Measurements from ENCODE around the gene LPO. TPM values are rescaled to one million over a fixed set of nuclear protein-coding genes. Genes with fewer than 3 reads are reported as not detected.

The LPO gene
- total and polyA plus RNA-seq, 10 of the 15 experiments (the other 5 are each of a cell fraction or from before 2014, with no cell fraction given) = 0.03 to 0.11 (median 0.06) TPM; not detected in 7

DNA sequence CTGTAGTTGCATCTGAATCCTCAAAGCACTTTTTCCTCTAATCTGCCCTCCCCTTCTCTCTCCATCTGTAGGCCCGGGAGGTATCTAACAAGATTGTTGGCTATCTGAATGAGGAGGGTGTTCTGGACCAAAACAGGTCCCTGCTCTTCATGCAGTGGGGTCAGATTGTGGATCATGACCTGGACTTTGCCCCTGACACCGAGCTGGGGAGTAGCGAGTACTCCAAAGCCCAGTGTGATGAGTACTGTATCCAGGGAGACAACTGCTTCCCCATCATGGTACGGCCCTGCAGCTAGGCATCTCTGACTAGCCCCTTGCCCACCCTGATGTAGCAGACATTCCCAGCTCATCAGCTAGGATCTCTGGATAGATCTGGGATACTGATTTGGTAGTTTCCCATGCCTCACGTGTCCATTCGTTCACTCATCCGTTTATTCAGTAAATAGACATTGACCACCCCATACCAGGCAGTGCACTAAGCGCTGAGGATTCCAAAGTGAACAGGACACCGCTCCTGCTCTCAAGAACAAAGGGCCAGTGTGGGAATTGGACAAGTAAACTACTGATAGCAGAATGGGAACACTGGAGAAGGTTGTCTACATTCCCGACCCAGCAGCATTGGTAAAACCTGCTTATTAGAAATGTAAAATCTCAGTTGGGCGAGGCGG is 12.1 kb downstream of the LPO start:
- TF ChIP-seq FOXM1 (IDR thresholded peaks at IDR 0.05; ENCODE audit: low read depth, low read length) = no peak
- H3K27me3 ChIP-seq (replicated peaks in 1 of 2; ENCODE audit: control insufficient read depth in 2 of 2, insufficient read depth in 2 of 2, low read length in 1 of 2) = no peaks in the 10 kb centered on the region; a peak in 2 of 4 replicates
- H3K27ac ChIP-seq (ENCODE audit: control insufficient read depth, insufficient read depth) = no peak overlapping the region
- FAIRE-seq (no peak), ATAC-seq (no peak), DNase-seq (ENCODE audit: low read depth, low spot score) (no peak)
- in situ Hi-C loops (cut with MboI) = no loop called here
- H3K9me3 ChIP-seq (replicated peaks; ENCODE audit: control insufficient read depth, insufficient read depth, low read length) = no peaks in the 10 kb centered on the region
- intact Hi-C loops (cut with micrococcal nuclease; ENCODE audit: unreplicated experiment) = no loop called here
- H4K20me1 ChIP-seq (ENCODE audit: control insufficient read depth, insufficient read depth) = no peaks in the 10 kb centered on the region
- ChIA-PET CTCF (interaction anchor here (0.6 to 6.2 kb wide), 41 partner anchors 8 to 619 kb away, joined by 3 to 78 read pairs (median 4); partner anchors contain the start of genes LPO, MKS1, MPO and RNF43), SMC1A (ENCODE audit: uncharacterized antibody, unreplicated experiment) (interaction anchor here (0.5 to 4.0 kb wide), 8 partner anchors 14 to 198 kb away, joined by 3 to 23 read pairs (median 4); partner anchors contain the start of gene RNF43), POLR2A (interaction anchor here (0.6 to 1.3 kb wide), 3 partner anchors 12 to 18 kb away, joined by 3 to 6 read pairs (median 4); partner anchors contain the start of gene LPO), RAD21 (ENCODE audit: unreplicated experiment) (interaction anchor here (0.8 to 2.0 kb wide), 11 partner anchors 14 to 216 kb away, joined by 3 to 23 read pairs (median 5); partner anchors contain the start of gene RNF43)
- no peaks in the 10 kb centered on the region for H3K79me2 ChIP-seq (ENCODE audit: control insufficient read depth, insufficient read depth, low read length)
- no peaks in the 10 kb centered on the region for H3K36me3 ChIP-seq (ENCODE audit: control insufficient read depth in 2 of 2, insufficient read depth in 2 of 2, low read length in 1 of 2)
- H3K4me2 ChIP-seq (ENCODE audit: control insufficient read depth, insufficient read depth) = no peak overlapping the region
- no peak overlapping the region for H3K9ac ChIP-seq (ENCODE audit: control insufficient read depth, insufficient read depth, low read length)
- peak overlapping the region; percentile 95; the same call in 1 of the 2 replicates for H2AFZ ChIP-seq (ENCODE audit: control insufficient read depth, low read depth, low read length)
- 74% methylated on average over 12 of the region's 12 CpGs for WGBS (ENCODE audit: insufficient coverage, insufficient replicate concordance, low lambda C conversion rate, missing lambda C conversion rate)
- no peak overlapping the region for H3K4me3 ChIP-seq
- no TSS peak for BruUV-seq (replicated peaks)
- H3K4me1 ChIP-seq (ENCODE audit: control insufficient read depth, insufficient read depth, low read length) = peaks cover 6% of the 10 kb centered on the region

DNA sequence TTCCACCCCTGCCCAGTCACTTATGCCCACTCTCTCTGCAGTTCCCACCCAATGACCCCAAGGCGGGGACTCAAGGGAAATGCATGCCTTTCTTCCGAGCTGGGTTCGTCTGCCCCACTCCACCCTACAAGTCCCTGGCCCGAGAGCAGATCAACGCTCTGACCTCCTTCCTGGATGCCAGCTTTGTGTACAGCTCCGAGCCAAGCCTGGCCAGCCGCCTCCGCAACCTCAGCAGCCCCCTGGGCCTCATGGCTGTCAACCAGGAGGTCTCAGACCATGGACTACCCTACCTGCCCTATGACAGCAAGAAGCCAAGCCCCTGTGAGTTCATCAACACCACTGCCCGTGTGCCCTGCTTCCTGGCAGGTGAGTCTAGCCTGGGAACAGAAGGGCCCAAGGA is 13.8 kb downstream of the LPO start:
- no peak overlapping the region for H3K27ac ChIP-seq (ENCODE audit: control insufficient read depth, insufficient read depth)
- H3K9me3 ChIP-seq (replicated peaks; ENCODE audit: control insufficient read depth, insufficient read depth, low read length) = no peaks in the 10 kb centered on the region
- in situ Hi-C loops (cut with MboI) (no loop called here), intact Hi-C loops (cut with micrococcal nuclease; ENCODE audit: unreplicated experiment) (no loop called here)
- no peak overlapping the region for H3K4me3 ChIP-seq
- H3K36me3 ChIP-seq (ENCODE audit: control insufficient read depth in 2 of 2, insufficient read depth in 2 of 2, low read length in 1 of 2) = no peaks in the 10 kb centered on the region
- H3K9ac ChIP-seq (ENCODE audit: control insufficient read depth, insufficient read depth, low read length) = no peak overlapping the region
- ATAC-seq (no peak), DNase-seq (ENCODE audit: low read depth, low spot score) (no peak), FAIRE-seq (no peak)
- no peak overlapping the region for H2AFZ ChIP-seq (ENCODE audit: control insufficient read depth, low read depth, low read length)
- POLR2A ChIA-PET = no interaction called here
- RAD21 ChIA-PET (ENCODE audit: unreplicated experiment) = interaction anchor here (0.8 kb wide), 1 partner anchor 143 kb away, joined by 3 read pairs; no protein-coding TSS in a partner anchor
- no peaks in the 10 kb centered on the region for H4K20me1 ChIP-seq (ENCODE audit: control insufficient read depth, insufficient read depth)
- SMC1A ChIA-PET (ENCODE audit: uncharacterized antibody, unreplicated experiment) = interaction anchor here (1.0 kb wide), 1 partner anchor 181 kb away, joined by 4 read pairs; no protein-coding TSS in a partner anchor
- H3K79me2 ChIP-seq (ENCODE audit: control insufficient read depth, insufficient read depth, low read length) = no peaks in the 10 kb centered on the region
- H3K4me2 ChIP-seq (ENCODE audit: control insufficient read depth, insufficient read depth) = no peak overlapping the region
- H3K27me3 ChIP-seq (replicated peaks in 1 of 2; ENCODE audit: control insufficient read depth in 2 of 2, insufficient read depth in 2 of 2, low read length in 1 of 2) = no peaks in the 10 kb centered on the region; a peak in 2 of 4 replicates
- TF ChIP-seq BRCA1 (IDR thresholded peaks at IDR 0.05; ENCODE audit: low read depth, low read length) (no peak), SRF (IDR thresholded peaks at IDR 0.05; ENCODE audit: low read depth in 2 of 2, low read length in 2 of 2) (no peak), ZNF274 (IDR thresholded peaks at IDR 0.05; ENCODE audit: insufficient read depth, insufficient read length) (no peak)
- BruUV-seq (replicated peaks) = no TSS peak
- H3K4me1 ChIP-seq (ENCODE audit: control insufficient read depth, insufficient read depth, low read length) = peaks cover 6% of the 10 kb centered on the region
- CTCF ChIA-PET = interaction anchor here (1.1 to 6.2 kb wide), 5 partner anchors 15 to 195 kb away, joined by 3 to 78 read pairs (median 19); partner anchors contain the start of gene LPO
- WGBS (ENCODE audit: insufficient coverage, insufficient replicate concordance, low lambda C conversion rate, missing lambda C conversion rate) = 55% methylated on average over 9 of the region's 9 CpGs

Data from GM12878 (cell line).